Nephron (organoid): Measurements from ENCODE around the gene SPATA6L.
A peak's percentile ranks its signal among the peaks of the same experiment; 100 is the strongest.
"Not testable (repeated sequence)": the region's sequence is repeated elsewhere in the genome, so short reads cannot be mapped to it uniquely, and the experiment has no call there.

Experiments
- H3K27ac Mint-ChIP-seq, 3 experiments: 2 replicates each; pipeline ENCODE4 v1.8.0; 2020; ENCODE audit warnings: mixed read lengths in 3 of 3, mild to moderate bottlenecking in 2 of 3, moderate library complexity in 1 of 3
- H3K27me3 Mint-ChIP-seq: 2 replicates; pipeline ENCODE4 v1.8.0; 2021; ENCODE audit warnings: low read depth, mild to moderate bottlenecking, moderate library complexity, mixed read lengths
- H3K36me3 Mint-ChIP-seq: 2 replicates; pipeline ENCODE4 v1.8.0; 2020; ENCODE audit warnings: low read depth, mixed read lengths
- H3K4me1 Mint-ChIP-seq: 2 replicates; pipeline ENCODE4 v1.8.0; 2020; ENCODE audit warnings: mixed read lengths
- H3K4me3 Mint-ChIP-seq, 3 experiments: 2 replicates each; pipeline ENCODE4 v1.8.0; 2020; ENCODE audit warnings: mild to moderate bottlenecking in 3 of 3, mixed read lengths in 3 of 3, moderate library complexity in 2 of 3
- H3K9me3 Mint-ChIP-seq: 2 replicates; pipeline ENCODE4 v1.8.0; 2020; ENCODE audit warnings: mixed read lengths
- TF ChIP-seq, protein P1 (sequence below), 3 experiments: fragments of 200-600 bp; sonication (generic); IDR thresholded peaks; one replicate each; pipeline ENCODE4 v1.5.0; 2021; ENCODE audit warnings: antibody characterized with exemption in 3 of 3; ENCODE audit not compliant: unreplicated experiment in 3 of 3

The SPATA6L gene

DNA sequence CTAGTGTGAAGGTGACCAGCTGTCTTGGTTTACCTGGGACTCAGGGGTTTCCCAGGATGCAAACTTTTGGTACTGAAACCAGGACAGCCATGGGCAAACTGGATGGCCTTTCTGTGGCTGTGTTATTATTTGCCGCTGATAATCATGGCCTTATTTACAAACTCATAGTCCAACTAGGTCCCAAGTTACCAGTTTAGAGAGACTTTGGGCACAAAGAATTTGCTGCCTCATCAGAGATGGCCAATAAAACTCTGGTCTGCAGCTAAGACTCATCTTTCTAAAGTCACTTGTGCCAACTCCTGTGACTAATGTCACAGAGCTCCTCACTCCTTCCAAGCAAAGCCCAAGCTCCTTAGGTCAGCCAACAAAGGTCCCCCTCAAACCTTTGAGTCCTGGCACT lies 51.7 kb downstream of the SPATA6L start:
- Mint-ChIP-seq H3K36me3 (no peaks in the 10 kb centered on the region), H3K9me3 (no peaks in the 10 kb centered on the region), H3K27me3 (peaks cover 8% of the 10 kb centered on the region), H3K4me1 (no peaks in the 10 kb centered on the region), H3K4me3 (no peak overlapping the region), H3K27ac (no peak overlapping the region)
- TF ChIP-seq, protein P1, sequence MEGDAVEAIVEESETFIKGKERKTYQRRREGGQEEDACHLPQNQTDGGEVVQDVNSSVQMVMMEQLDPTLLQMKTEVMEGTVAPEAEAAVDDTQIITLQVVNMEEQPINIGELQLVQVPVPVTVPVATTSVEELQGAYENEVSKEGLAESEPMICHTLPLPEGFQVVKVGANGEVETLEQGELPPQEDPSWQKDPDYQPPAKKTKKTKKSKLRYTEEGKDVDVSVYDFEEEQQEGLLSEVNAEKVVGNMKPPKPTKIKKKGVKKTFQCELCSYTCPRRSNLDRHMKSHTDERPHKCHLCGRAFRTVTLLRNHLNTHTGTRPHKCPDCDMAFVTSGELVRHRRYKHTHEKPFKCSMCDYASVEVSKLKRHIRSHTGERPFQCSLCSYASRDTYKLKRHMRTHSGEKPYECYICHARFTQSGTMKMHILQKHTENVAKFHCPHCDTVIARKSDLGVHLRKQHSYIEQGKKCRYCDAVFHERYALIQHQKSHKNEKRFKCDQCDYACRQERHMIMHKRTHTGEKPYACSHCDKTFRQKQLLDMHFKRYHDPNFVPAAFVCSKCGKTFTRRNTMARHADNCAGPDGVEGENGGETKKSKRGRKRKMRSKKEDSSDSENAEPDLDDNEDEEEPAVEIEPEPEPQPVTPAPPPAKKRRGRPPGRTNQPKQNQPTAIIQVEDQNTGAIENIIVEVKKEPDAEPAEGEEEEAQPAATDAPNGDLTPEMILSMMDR (IDR thresholded peaks at IDR 0.05; ENCODE audit: unreplicated experiment in 3 of 3), result no peak

DNA sequence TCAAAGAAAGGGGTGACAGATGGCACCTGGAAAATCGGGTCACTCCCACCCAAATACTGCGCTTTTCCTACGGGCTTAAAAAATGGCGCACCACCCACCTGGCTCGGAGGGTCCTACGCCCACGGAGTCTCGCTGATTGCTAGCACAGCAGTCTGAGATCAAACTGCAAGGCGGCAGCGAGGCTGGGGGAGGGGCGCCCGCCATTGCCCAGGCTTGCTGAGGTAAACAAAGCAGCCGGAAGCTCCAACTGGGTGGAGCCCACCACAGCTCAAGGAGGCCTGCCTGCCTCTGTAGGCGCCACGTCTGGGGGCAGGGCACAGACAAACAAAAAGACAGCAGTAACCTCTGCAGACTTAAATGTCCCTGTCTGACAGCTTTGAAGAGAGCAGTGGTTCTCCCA lies 60.2 kb downstream of the SPATA6L start:
- H3K9me3 Mint-ChIP-seq, H3K27me3 Mint-ChIP-seq, H3K27ac Mint-ChIP-seq, H3K4me3 Mint-ChIP-seq, H3K36me3 Mint-ChIP-seq, H3K4me1 Mint-ChIP-seq: not testable (repeated sequence)

DNA sequence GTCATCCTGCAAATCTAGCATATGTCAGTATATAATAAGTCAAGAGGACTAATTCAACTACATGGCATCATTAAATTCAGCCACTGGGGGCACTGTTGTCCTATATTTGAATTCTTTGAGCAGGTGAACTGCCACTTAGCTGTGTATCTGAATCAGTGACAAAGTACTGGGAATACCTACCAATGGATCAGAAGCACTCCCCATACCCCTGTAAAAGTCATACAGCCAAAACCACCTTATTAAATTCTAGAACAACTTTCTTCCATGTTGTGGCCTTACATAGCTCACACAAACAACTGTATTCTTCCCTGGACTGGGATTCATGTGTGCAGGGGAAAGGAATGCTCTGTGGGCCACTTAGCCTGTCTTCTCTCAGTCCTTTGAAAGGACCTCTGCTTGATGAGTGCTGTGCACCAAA lies 61.6 kb downstream of the SPATA6L start:
- no peak overlapping the region for H3K4me3 Mint-ChIP-seq
- TF ChIP-seq, protein P1 (IDR thresholded peaks at IDR 0.05; ENCODE audit: unreplicated experiment in 3 of 3), result peak; percentile 51 to 65 (median 54)
- H3K36me3 Mint-ChIP-seq, result no peaks in the 10 kb centered on the region
- H3K9me3 Mint-ChIP-seq, result no peaks in the 10 kb centered on the region
- H3K27me3 Mint-ChIP-seq, result no peaks in the 10 kb centered on the region
- no peaks in the 10 kb centered on the region for H3K4me1 Mint-ChIP-seq
- H3K27ac Mint-ChIP-seq, result no peak overlapping the region

DNA sequence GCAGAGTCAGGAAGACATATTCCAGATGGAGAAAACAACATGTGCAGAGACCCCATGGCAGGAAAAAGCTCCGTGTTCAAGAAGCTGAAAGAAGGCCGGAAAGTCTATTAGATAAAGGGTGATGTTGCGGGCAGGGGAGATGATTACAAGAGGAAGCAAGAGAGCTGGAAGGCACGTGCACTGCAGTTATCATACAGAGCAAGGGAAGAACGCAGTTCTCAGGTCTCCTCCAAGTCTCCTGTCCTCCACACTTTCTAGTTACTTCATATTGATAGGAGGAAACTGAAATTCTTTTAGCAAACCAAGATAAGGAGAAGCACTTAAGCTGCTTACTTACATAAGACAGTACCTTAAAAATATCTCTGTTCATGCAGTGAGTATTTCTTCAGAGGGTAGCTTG lies 62.5 kb downstream of the SPATA6L start:
- Mint-ChIP-seq H3K36me3 (no peaks in the 10 kb centered on the region), H3K27me3 (no peaks in the 10 kb centered on the region), H3K27ac (no peak overlapping the region), H3K4me3 (no peak overlapping the region), H3K9me3 (no peaks in the 10 kb centered on the region), H3K4me1 (no peaks in the 10 kb centered on the region)
- TF ChIP-seq, protein P1 (IDR thresholded peaks at IDR 0.05; ENCODE audit: unreplicated experiment in 3 of 3), result no peak

DNA sequence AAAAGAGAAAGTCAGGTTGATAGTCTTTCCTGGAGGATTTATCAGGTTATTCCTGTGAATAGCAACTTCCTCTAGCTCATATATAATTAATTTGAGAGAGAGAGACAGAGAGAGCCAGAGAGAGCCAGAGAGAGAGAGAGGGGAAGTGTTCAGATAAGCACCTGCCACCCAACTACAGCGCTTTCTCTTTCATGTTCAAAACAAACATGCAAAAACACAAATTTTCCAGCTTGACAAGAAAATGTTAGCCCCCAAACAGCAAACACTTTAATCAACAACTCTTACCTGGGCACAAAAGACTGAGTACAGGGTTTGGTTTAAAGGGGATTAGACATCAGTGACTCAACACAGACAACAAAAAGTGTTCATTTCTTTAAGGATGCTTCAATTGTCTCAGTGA lies 65.9 kb downstream of the SPATA6L start:
- Mint-ChIP-seq H3K27ac (no peak overlapping the region), H3K27me3 (no peaks in the 10 kb centered on the region), H3K9me3 (no peaks in the 10 kb centered on the region), H3K4me3 (no peak overlapping the region), H3K4me1 (no peaks in the 10 kb centered on the region), H3K36me3 (no peaks in the 10 kb centered on the region)
- TF ChIP-seq, protein P1 (IDR thresholded peaks at IDR 0.05; ENCODE audit: unreplicated experiment in 3 of 3), result no peak

DNA sequence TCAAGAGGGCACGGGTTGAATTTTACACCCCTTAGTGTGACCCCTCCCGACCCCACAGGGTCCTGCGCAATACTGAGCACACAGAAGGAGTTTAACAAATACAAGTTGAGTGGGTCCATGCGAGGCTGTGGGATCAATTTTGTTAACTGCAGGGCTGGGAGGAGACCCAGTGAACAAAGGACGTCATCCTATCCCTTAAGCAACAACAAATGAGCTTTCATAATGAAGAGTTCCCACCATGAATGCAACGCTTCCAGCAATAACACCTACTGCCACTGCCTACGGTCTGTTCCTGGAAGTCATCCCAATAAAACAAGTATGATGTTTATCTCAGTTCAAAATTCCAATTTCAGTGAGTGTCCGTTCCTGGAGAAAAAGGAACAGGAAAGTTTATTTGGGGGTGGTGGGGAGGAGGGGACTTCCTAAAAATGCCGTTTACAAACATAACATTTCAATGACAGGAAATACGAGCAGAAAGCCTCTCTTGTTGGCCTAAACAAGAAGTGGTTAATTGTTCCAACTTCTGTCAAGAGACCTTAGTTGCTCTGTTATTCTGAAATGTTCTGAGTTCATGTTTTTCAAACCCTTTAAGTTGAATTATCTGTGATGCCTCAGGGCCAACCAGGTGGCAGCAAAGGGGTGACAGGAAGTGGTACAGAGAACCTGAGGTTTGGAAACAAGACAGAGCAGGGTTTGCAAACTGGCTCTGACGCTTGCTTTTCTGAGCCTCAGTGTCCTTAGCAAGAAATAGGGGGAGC lies 69.9 kb downstream of the SPATA6L start:
- Mint-ChIP-seq H3K4me1 (peaks cover 2% of the 10 kb centered on the region), H3K27me3 (peaks cover 4% of the 10 kb centered on the region), H3K36me3 (no peaks in the 10 kb centered on the region), H3K4me3 (no peak overlapping the region), H3K27ac (no peak overlapping the region), H3K9me3 (no peaks in the 10 kb centered on the region)
- TF ChIP-seq, protein P1 (IDR thresholded peaks at IDR 0.05; ENCODE audit: unreplicated experiment in 3 of 3), result no peak
